MM.1S (cell line): ENCODE measurements around the gene CXCR5.
"Not testable (repeated sequence)": the region's sequence is repeated elsewhere in the genome, so short reads cannot be mapped to it uniquely, and the experiment has no call there.

Experiments used
- DNase-seq: peaks from one replicate; pipeline ENCODE4 v3.0.0-alpha.2; 2015
- H2AFZ ChIP-seq: fragments of 300-600 bp; sonication (generic); 2 replicates; pipeline ENCODE4 v1.6.0; 2016; ENCODE audit warnings: antibody characterized with exemption, low read length
- H3F3A ChIP-seq: fragments of 300-600 bp; sonication (generic); 2 replicates; pipeline ENCODE4 v1.6.1; 2016; ENCODE audit warnings: mild to moderate bottlenecking, antibody characterized with exemption, low read length, moderate library complexity, mixed read lengths; ENCODE audit not compliant: insufficient read depth
- H3K27ac ChIP-seq: fragments of 300-600 bp; sonication (generic); 2 replicates; pipeline ENCODE4 v1.5.1; 2016; ENCODE audit warnings: mild to moderate bottlenecking, low read length
- H3K27me3 ChIP-seq: fragments of 300-600 bp; sonication (generic); replicated peaks from 2 replicates; pipeline ENCODE4 v1.6.0; 2016; ENCODE audit warnings: low read length; ENCODE audit not compliant: insufficient read depth
- H3K36me3 ChIP-seq: fragments of 300-600 bp; sonication (generic); replicated peaks from 2 replicates; pipeline ENCODE4 v1.6.1; 2016; ENCODE audit warnings: mild to moderate bottlenecking, low read length, mixed read lengths; ENCODE audit not compliant: insufficient read depth
- H3K4me1 ChIP-seq: fragments of 300-600 bp; sonication (generic); 2 replicates; pipeline ENCODE4 v1.6.1; 2016; ENCODE audit warnings: low read length, mixed read lengths
- H3K4me2 ChIP-seq: fragments of 300-600 bp; sonication (generic); 2 replicates; pipeline ENCODE4 v1.6.0; 2016; ENCODE audit warnings: low read depth, low read length
- H3K4me3 ChIP-seq: fragments of 300-600 bp; sonication (generic); 2 replicates; pipeline ENCODE4 v1.5.1; 2016; ENCODE audit warnings: low read length, mixed read lengths
- H3K79me2 ChIP-seq: fragments of 300-600 bp; sonication (generic); 2 replicates; pipeline ENCODE4 v1.6.1; 2016; ENCODE audit warnings: mixed run types, low read length, mixed read lengths
- H3K9ac ChIP-seq: fragments of 300-600 bp; sonication (generic); 2 replicates; pipeline ENCODE4 v1.6.1; 2016; ENCODE audit warnings: low read length, mixed read lengths
- H3K9me2 ChIP-seq: fragments of 300-600 bp; sonication (generic); replicated peaks from 2 replicates; pipeline ENCODE4 v1.6.1; 2016; ENCODE audit warnings: mild to moderate bottlenecking, low read length, mixed read lengths; ENCODE audit not compliant: insufficient read depth
- H3K9me3 ChIP-seq: fragments of 300-600 bp; sonication (generic); replicated peaks from 2 replicates; pipeline ENCODE4 v1.6.1; 2016; ENCODE audit warnings: mild to moderate bottlenecking, low read length, mixed read lengths; ENCODE audit not compliant: insufficient read depth
- H4K20me1 ChIP-seq: fragments of 300-600 bp; sonication (generic); 2 replicates; pipeline ENCODE4 v1.6.1; 2016; ENCODE audit warnings: mild to moderate bottlenecking, low read length, moderate library complexity, mixed read lengths; ENCODE audit not compliant: insufficient read depth
- EZH2 ChIP-seq: fragments of 300-600 bp; sonication (generic); optimal IDR thresholded peaks from 2 replicates; pipeline ENCODE3; 2017; ENCODE audit warnings: low read depth, mild to moderate bottlenecking, antibody characterized with exemption, low read length, mixed read lengths
- EZH2phosphoT487 ChIP-seq: fragments of 300-600 bp; sonication (generic); IDR thresholded peaks from 2 replicates; pipeline ENCODE4 v1.6.1; 2018; ENCODE audit warnings: antibody characterized with exemption, low read length
- TF ChIP-seq, protein P1 (sequence below): fragments of 300-600 bp; sonication (generic); IDR thresholded peaks from 2 replicates; pipeline ENCODE4 v1.5.1; 2016; ENCODE audit warnings: antibody characterized with exemption, low read length, mixed read lengths

CXCR5 gene

DNA sequence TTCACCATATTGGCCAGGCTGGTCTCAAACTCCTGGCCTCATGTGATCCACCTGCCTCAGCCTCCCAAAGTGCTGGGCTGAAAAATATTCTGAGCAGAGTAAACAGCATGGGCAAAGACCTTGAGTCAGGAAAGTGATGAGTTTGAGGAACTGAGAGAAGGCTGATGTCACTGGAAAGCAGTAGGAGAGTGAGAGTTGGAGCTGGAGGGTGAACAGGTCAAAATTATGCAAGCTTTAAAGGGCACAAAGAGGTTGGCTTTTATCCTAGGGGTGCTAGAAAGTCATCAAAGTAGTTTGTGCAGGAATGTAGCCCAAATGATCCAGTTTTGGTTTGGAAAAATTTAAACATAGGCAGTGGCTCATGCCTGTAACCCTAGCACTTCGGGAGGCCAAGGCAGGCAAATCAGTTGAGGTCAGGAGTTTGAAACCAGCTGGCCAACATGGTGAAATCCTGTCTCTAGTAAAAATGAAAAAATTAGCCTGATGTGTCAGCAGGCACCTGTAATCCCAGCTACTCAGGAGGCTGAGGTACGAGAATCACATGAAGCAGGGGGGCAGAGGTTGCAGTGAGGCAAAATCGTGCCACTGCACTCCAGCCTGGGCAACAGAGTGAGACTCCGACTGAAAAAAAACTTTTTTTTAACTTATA, 44.7 kb upstream of the CXCR5 start:
- TF ChIP-seq EZH2phosphoT487 (no peak), EZH2 (no peak)
- TF ChIP-seq, protein P1, sequence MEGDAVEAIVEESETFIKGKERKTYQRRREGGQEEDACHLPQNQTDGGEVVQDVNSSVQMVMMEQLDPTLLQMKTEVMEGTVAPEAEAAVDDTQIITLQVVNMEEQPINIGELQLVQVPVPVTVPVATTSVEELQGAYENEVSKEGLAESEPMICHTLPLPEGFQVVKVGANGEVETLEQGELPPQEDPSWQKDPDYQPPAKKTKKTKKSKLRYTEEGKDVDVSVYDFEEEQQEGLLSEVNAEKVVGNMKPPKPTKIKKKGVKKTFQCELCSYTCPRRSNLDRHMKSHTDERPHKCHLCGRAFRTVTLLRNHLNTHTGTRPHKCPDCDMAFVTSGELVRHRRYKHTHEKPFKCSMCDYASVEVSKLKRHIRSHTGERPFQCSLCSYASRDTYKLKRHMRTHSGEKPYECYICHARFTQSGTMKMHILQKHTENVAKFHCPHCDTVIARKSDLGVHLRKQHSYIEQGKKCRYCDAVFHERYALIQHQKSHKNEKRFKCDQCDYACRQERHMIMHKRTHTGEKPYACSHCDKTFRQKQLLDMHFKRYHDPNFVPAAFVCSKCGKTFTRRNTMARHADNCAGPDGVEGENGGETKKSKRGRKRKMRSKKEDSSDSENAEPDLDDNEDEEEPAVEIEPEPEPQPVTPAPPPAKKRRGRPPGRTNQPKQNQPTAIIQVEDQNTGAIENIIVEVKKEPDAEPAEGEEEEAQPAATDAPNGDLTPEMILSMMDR, result no peak
- peak; percentile 84 for DNase-seq
- Histone ChIP-seq H4K20me1 (no peaks in the 10 kb centered on the region), H3K79me2 (no peaks in the 10 kb centered on the region), H3K9me2 (no peaks in the 10 kb centered on the region), H3K4me1 (peaks cover 22% of the 10 kb centered on the region), H3K36me3 (no peaks in the 10 kb centered on the region), H3K4me2 (no peak overlapping the region; the same call in 1 of the 2 replicates), H3F3A (peaks cover 30% of the 10 kb centered on the region), H2AFZ (no peak overlapping the region), H3K9ac (no peak overlapping the region), H3K9me3 (no peaks in the 10 kb centered on the region), H3K27me3 (no peaks in the 10 kb centered on the region), H3K4me3 (no peak overlapping the region), H3K27ac (peak overlapping the region; percentile 68)

DNA sequence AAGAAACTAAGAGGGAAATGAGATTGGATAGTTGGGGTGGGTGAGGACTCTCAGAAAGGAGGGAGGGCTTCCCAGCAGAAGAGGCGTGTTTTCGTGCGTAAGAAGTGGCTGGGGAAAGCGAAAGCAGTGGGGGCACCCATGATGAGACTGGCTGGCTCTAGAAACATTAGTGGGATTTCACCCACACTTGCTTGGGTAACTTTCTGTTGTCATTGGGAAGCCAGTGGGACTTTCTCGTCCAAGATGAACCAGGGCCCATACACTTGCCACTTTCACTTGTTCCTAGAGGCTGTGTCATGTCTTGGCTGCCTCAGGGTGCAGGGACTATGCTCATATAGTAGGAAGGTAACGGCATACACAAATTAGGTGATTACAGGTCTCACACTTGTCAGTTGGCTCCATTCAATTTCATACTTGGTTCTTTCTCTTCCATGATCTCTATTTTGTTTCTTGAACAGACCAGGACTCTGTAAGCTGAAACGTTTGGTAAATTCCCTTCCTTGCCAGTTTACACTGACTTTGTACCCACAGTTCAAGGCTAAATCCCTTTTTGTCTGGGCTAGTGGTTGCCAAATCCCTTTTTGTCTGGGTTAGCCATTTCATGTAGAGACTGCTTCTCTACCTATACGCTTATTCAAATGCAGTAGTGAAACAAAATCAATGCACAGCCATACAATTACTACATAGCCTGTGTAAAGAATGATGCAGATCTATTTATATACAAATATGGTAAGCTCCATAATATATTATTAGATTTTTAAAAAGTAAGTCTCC, 42.0 kb upstream of the CXCR5 start:
- Histone ChIP-seq H3K9me2 (no peaks in the 10 kb centered on the region), H3K27ac (no peak overlapping the region), H3K79me2 (no peaks in the 10 kb centered on the region), H3K9me3 (no peaks in the 10 kb centered on the region), H3K4me2 (peak overlapping the region; percentile 62), H3F3A (peaks cover 29% of the 10 kb centered on the region), H4K20me1 (no peaks in the 10 kb centered on the region), H3K9ac (no peak overlapping the region), H3K4me1 (peaks cover 30% of the 10 kb centered on the region), H2AFZ (peak overlapping the region; percentile 51; the same call in 1 of the 2 replicates), H3K27me3 (no peaks in the 10 kb centered on the region), H3K4me3 (peak overlapping the region; percentile 44), H3K36me3 (no peaks in the 10 kb centered on the region)
- peak; percentile 43 for DNase-seq
- TF ChIP-seq EZH2phosphoT487 (no peak), EZH2 (no peak)
- TF ChIP-seq, protein P1, result no peak

DNA sequence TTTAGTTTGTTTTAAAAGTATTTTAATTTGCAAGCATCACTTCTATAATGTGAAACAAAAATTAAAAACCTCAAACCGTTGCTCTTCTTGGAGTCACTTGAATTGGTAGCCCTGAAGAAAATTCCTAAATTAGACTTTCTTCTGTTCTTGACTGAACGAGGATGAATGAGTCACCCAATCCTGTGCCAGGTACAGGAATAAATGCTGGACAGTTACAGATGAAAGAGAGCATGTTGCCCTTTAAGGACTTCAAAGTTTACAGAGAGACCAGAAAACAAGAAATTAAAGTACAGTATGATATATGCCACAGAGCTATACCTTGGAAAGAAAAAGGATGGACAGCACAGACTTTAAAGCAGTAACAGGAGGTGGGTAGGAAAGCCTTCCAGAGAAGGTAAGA, 41.3 kb upstream of the CXCR5 start:
- TF ChIP-seq, protein P1, result no peak
- TF ChIP-seq EZH2, result no peak
- no peak for TF ChIP-seq EZH2phosphoT487
- DNase-seq, result no peak
- Histone ChIP-seq H3K27ac (no peak overlapping the region), H3K4me2 (no peak overlapping the region), H3K36me3 (no peaks in the 10 kb centered on the region), H3K4me3 (no peak overlapping the region), H2AFZ (no peak overlapping the region), H3K9me2 (no peaks in the 10 kb centered on the region), H3K27me3 (no peaks in the 10 kb centered on the region), H3K79me2 (no peaks in the 10 kb centered on the region), H3K4me1 (peaks cover 30% of the 10 kb centered on the region), H4K20me1 (no peaks in the 10 kb centered on the region), H3K9ac (no peak overlapping the region), H3F3A (peaks cover 29% of the 10 kb centered on the region), H3K9me3 (no peaks in the 10 kb centered on the region)

DNA sequence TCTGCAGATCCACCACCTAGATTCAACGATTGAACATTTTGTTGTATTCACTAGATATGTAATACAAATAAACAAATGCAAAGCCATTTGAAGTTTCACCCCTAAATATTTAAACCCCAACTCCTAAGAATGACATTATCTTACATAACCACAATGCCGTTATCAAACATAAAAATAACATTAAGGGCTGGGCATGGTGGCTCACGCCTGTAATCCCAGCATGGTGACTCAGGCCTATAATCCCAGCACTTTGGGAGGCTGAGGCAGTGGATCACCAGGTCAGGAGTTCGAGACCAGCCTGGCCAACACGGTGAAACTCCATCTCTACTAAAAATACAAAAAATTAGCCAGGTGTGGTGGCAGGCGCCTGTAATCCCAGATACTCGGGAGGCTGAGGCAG, 40.8 kb upstream of the CXCR5 start:
- not testable (repeated sequence) for H3K4me3 ChIP-seq

More for the DNA sequence above, 40.8 kb upstream of the CXCR5 start:
- not testable (repeated sequence) for H3K27me3 ChIP-seq, H3K79me2 ChIP-seq, H4K20me1 ChIP-seq, DNase-seq, H3K4me2 ChIP-seq, H3K9ac ChIP-seq, H3K9me3 ChIP-seq, H3K27ac ChIP-seq, H3K36me3 ChIP-seq, H2AFZ ChIP-seq, H3K9me2 ChIP-seq
- Histone ChIP-seq H3K4me1 (peaks cover 30% of the 10 kb centered on the region), H3F3A (peaks cover 29% of the 10 kb centered on the region)
